HepG2 (cell line): ENCODE data around the gene TMEM19. TPM values are rescaled to one million over a fixed set of nuclear protein-coding genes. Genes with fewer than 3 reads are reported as not detected.
A peak's percentile ranks its signal among the peaks of the same experiment; 100 is the strongest.

Experiments
- ATAC-seq: fragments of 200-7000 bp; cut with Tn5 transposase; 3 replicates; pipeline ENCODE4 v1.9.1; 2020; ENCODE audit warnings: mild to moderate bottlenecking, moderate library complexity
- BruUV-seq: library from RNA; stranded (reverse); fragments of 400-500 nt; replicated peaks from 2 replicates; lab custom pipeline; 2021; lab: Mats Ljungman, UMichigan
- CTCF ChIA-PET: fragments of 300-600 bp; formaldehyde crosslinking; extraction: SDS; loops from one replicate; lab custom pipeline; 2021; ENCODE audit warnings: low total read pairs, inconsistent platforms, low intra/inter-chr PET ratio; lab: Yijun Ruan, JAX
- POLR2A ChIA-PET: fragments of 350-600 bp; sonication (Branson Sonifier 250); formaldehyde crosslinking; loops from one replicate; lab custom pipeline; 2020; ENCODE audit warnings: antibody characterized with exemption, inconsistent platforms; lab: Yijun Ruan, JAX
- DNase-seq: peaks from one replicate; pipeline ENCODE4 v3.0.0-alpha.2; 2015; ENCODE audit warnings: low spot score
- FAIRE-seq: peaks from 3 replicates; lab custom pipeline; 2011; peaks lifted over from hg19 to GRCh38; lab: Jason Lieb, UNC
- H2AFZ ChIP-seq: one replicate; pipeline ENCODE4 v1.6.1; 2011; ENCODE audit warnings: low read length, inconsistent platforms
- H3K27ac ChIP-seq: fragments of 300-600 bp; 3 replicates; pipeline ENCODE4 v1.8.0; 2011; ENCODE audit warnings: mixed run types, mild to moderate bottlenecking, mixed read lengths, low read length, inconsistent platforms; ENCODE audit not compliant: insufficient read depth; ENCODE audit errors: extremely low read length
- H3K27me3 ChIP-seq, 2 experiments: fragments of 200-600 bp in 1 of 2; 2 replicates in 1 of 2; 3 replicates in 1 of 2; pipeline versions ENCODE4 v1.6.0 to v1.8.0; 2011; ENCODE audit warnings: low read length in 2 of 2, mild to moderate bottlenecking in 2 of 2, moderate library complexity in 2 of 2, inconsistent platforms in 1 of 2; ENCODE audit not compliant: insufficient read depth in 2 of 2, control insufficient read depth in 1 of 2
- H3K36me3 ChIP-seq, 2 experiments: fragments of 200-600 bp in 1 of 2; replicated peaks in 1 of 2; 2 replicates in 1 of 2; 3 replicates in 1 of 2; pipeline versions ENCODE4 v1.5.1 to v1.8.0; 2011; ENCODE audit warnings: low read length in 2 of 2, inconsistent platforms in 1 of 2; ENCODE audit not compliant: insufficient read depth in 2 of 2, control insufficient read depth in 1 of 2
- H3K4me1 ChIP-seq: 2 replicates; pipeline ENCODE4 v1.5.1; 2012; ENCODE audit warnings: low read length, inconsistent platforms; ENCODE audit not compliant: insufficient read depth
- H3K4me2 ChIP-seq: 2 replicates; pipeline ENCODE4 v1.6.0; 2011; ENCODE audit warnings: low read depth, low read length, inconsistent platforms
- H3K4me3 ChIP-seq, 3 experiments: fragments of 200-600 bp in 1 of 3; sonication (generic), shearing (Covaris generic) in 1 of 3; replicated peaks in 1 of 3; 2 replicates each; pipeline ENCODE4 v1.5.1; 2011 to 2016; ENCODE audit warnings: low read length in 3 of 3, inconsistent platforms in 2 of 3, low read depth in 2 of 3, mild to moderate bottlenecking in 2 of 3, control low read depth in 1 of 3, mixed read lengths in 1 of 3; ENCODE audit not compliant: insufficient read depth in 1 of 3
- H3K79me2 ChIP-seq: one replicate; pipeline ENCODE4 v1.6.1; 2011; ENCODE audit warnings: low read length, inconsistent platforms; ENCODE audit not compliant: insufficient read depth
- H3K9ac ChIP-seq: 2 replicates; pipeline ENCODE4 v1.6.0; 2011; ENCODE audit warnings: mild to moderate bottlenecking, low read depth, low read length, inconsistent platforms; ENCODE audit not compliant: insufficient read depth
- H3K9me3 ChIP-seq: 2 replicates; pipeline ENCODE4 v1.5.1; 2012; ENCODE audit warnings: mild to moderate bottlenecking, low read length
- H4K20me1 ChIP-seq: 2 replicates; pipeline ENCODE4 v1.6.0; 2011; ENCODE audit warnings: inconsistent platforms, mild to moderate bottlenecking, low read length, moderate library complexity; ENCODE audit not compliant: insufficient read depth
- NR2F2 ChIP-seq: IDR thresholded peaks from 2 replicates; pipeline ENCODE4 v1.6.1; 2012; ENCODE audit warnings: low read depth, inconsistent platforms, borderline replicate concordance
- ZNF232 ChIP-seq: sonication (generic); formaldehyde crosslinking; IDR thresholded peaks from 2 replicates; pipeline ENCODE4 v1.4.0; 2020; ENCODE audit warnings: missing genetic modification reagents, borderline replicate concordance
- WGBS: methylation state at CpG from one replicate; pipeline ENCODE4 v1.1.6; 2017; ENCODE audit warnings: low lambda C conversion rate; 5-methylcytosine and 5-hydroxymethylcytosine counted together
- in situ Hi-C: cut with HindIII; loops from 2 replicates; pipeline ENCODE4 v1.10.0; 2017; ENCODE audit warnings: low pct_unique_long_range_greater_than_20kb; ENCODE audit not compliant: extremely low pct_ligation_motif_present
- intact Hi-C: fragments of 100-400 bp; cut with micrococcal nuclease; formaldehyde crosslinking; loops from one replicate; pipeline ENCODE4 v1.10.0; 2022; ENCODE audit not compliant: unreplicated experiment
- polyA plus RNA-seq, 8 experiments: library from polyadenylated mRNA; depleted of rRNA in 3 of 8; stranded (reverse) in 7 of 8; unstranded in 1 of 8; fragments of >200 nt; fragmentation: Illumina TruSeq in 4 of 8; extraction: Trizol in 4 of 8; gene quantifications; 2 replicates each; pipeline versions ENCODE4 v1.2.1 to v1.2.3, GENCODE V29; 2011 to 2016; ENCODE audit warnings: low read depth in 4 of 8, missing spikeins in 1 of 8, mixed read lengths in 1 of 8; ENCODE audit not compliant: insufficient read depth in 1 of 8
- total RNA-seq, 5 experiments: library from RNA; depleted of rRNA; stranded (reverse); fragments of >200 nt; fragmentation: Illumina TruSeq; extraction: Trizol; gene quantifications; 2 replicates each; pipeline ENCODE4 v1.2.3, GENCODE V29; 2016; ENCODE audit warnings: low read depth in 1 of 5
- TF ChIP-seq, protein P1 (sequence below): sonication (generic); formaldehyde crosslinking; conservative IDR thresholded peaks from 2 replicates; pipeline ENCODE4 v1.8.0; 2022; ENCODE audit warnings: low read depth, missing genetic modification reagents
- TF ChIP-seq, protein P2 (sequence below), 2 experiments: sonication (generic) in 1 of 2; formaldehyde crosslinking in 1 of 2; IDR thresholded peaks; 2 replicates each; pipeline versions ENCODE4 v1.6.1 to v1.9.0; 2014 to 2022; ENCODE audit warnings: antibody characterized with exemption in 1 of 2, borderline replicate concordance in 1 of 2, inconsistent platforms in 1 of 2, low read depth in 1 of 2, missing genetic modification reagents in 1 of 2

The TMEM19 gene
- total and polyA plus RNA-seq, 2 of the 13 experiments (the other 11 are each of a cell fraction or from before 2014, with no cell fraction given) = 16.9 to 22.5 TPM

DNA sequence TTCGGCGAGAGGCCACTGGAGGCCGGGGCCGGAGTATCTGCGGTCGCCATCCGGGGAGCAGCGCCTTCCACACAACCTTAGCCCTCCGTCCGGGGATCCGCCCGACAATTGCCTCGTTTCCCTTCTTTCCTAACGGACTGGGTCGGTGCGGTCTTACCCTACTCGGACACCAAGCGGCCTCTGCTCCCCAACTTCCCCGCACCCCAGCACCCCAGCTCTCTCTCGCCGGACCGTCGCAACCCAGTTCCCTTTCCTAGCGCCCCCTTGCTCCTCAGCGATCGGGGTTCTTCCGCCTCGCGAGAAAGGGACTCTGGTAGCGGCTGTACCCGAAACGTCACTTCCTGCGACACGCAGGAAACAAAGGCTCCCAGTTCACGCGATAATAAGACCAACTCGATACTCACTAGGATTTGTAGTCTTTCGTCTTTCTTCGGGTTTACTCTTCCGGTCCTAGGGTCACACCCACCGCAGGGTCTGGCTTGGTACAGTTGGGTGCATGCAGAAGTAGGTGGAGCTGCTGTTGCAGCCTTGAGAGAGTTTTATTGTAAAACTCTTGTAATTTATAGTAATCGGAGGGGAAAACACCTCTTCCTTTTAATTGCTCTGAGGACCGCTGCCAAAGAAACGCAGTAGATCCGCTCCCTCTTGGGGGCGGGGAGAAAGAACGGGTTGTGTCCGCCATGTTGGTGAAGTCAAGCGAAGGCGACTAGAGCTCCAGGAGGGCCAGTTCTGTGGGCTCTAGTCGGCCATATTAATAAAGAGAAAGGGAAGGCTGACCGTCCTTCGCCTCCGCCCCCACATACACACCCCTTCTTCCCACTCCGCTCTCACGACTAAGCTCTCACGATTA, 22.1 kb upstream of the TMEM19 start, which contains the start of the genes THAP2 and ZFC3H1:
Gene THAP2, plus strand, starts transcription at position 741 of the 850 bp plus-strand sequence. CDS start 209 bp downstream, outside the sequence.
Gene ZFC3H1, minus strand, starts transcription at position 288 of the 850 bp plus-strand sequence. Its CDS starts 238 bp downstream, at position 50.
- Histone ChIP-seq H3K79me2 (peaks cover 57% of the 10 kb centered on the region), H2AFZ (peak within 1 kb of the TSS; percentile 79), H4K20me1 (peaks cover 19% of the 10 kb centered on the region), H3K4me1 (peaks cover 25% of the 10 kb centered on the region), H3K9me3 (no peaks in the 10 kb centered on the region), H3K4me2 (peak within 1 kb of the TSS; percentile 85), H3K36me3 (peaks cover 0 to 16% of the 10 kb centered on the region in 2 experiments; a peak in 3 of 5 replicates), H3K4me3 (peak within 1 kb of the TSS; percentile 88 to 97 (median 94)), H3K27ac (peak within 1 kb of the TSS; percentile 99), H3K27me3 (no peaks in the 10 kb centered on the region; a peak in 1 of 5 replicates), H3K9ac (peak within 1 kb of the TSS; percentile 95)
- ATAC-seq (peak; percentile 94), FAIRE-seq (peak; percentile 95), DNase-seq (peak; percentile 99)
- in situ Hi-C loops = loop anchor here (5.0 kb wide), 1 partner anchor 89 kb away; the partner anchor contains the start of gene RAB21
- intact Hi-C loops = loop anchor here (2.0 kb wide), 1 partner anchor 83 kb away; no protein-coding TSS in a partner anchor
- CTCF ChIA-PET = no interaction called here
- WGBS = under 1% methylated on average over 41 of the region's 57 CpGs
- POLR2A ChIA-PET = interaction anchor here (0.8 to 2.9 kb wide), 13 partner anchors 10 to 225 kb away, joined by 3 to 78 read pairs (median 6); partner anchors contain the start of genes RAB21 and TMEM19
- no TSS peak for BruUV-seq
- TF ChIP-seq ZNF232 (CRISPR knock-in tag) (no peak), NR2F2 (no peak; the same call in 1 of the 2 replicates)
- TF ChIP-seq, protein P1, sequence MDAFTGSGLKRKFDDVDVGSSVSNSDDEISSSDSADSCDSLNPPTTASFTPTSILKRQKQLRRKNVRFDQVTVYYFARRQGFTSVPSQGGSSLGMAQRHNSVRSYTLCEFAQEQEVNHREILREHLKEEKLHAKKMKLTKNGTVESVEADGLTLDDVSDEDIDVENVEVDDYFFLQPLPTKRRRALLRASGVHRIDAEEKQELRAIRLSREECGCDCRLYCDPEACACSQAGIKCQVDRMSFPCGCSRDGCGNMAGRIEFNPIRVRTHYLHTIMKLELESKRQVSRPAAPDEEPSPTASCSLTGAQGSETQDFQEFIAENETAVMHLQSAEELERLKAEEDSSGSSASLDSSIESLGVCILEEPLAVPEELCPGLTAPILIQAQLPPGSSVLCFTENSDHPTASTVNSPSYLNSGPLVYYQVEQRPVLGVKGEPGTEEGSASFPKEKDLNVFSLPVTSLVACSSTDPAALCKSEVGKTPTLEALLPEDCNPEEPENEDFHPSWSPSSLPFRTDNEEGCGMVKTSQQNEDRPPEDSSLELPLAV (CRISPR knock-in tag) = no peak
- TF ChIP-seq, protein P2, sequence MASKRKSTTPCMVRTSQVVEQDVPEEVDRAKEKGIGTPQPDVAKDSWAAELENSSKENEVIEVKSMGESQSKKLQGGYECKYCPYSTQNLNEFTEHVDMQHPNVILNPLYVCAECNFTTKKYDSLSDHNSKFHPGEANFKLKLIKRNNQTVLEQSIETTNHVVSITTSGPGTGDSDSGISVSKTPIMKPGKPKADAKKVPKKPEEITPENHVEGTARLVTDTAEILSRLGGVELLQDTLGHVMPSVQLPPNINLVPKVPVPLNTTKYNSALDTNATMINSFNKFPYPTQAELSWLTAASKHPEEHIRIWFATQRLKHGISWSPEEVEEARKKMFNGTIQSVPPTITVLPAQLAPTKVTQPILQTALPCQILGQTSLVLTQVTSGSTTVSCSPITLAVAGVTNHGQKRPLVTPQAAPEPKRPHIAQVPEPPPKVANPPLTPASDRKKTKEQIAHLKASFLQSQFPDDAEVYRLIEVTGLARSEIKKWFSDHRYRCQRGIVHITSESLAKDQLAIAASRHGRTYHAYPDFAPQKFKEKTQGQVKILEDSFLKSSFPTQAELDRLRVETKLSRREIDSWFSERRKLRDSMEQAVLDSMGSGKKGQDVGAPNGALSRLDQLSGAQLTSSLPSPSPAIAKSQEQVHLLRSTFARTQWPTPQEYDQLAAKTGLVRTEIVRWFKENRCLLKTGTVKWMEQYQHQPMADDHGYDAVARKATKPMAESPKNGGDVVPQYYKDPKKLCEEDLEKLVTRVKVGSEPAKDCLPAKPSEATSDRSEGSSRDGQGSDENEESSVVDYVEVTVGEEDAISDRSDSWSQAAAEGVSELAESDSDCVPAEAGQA (IDR thresholded peaks at IDR 0.05; ENCODE audit: low read depth) = 0 out of 2 replicates have a peak, but pooled peaks have one; percentile 49
- TF ChIP-seq, protein P2 (CRISPR knock-in tag; IDR thresholded peaks at IDR 0.05; ENCODE audit: borderline replicate concordance) = no peak
